HG03103 (cell line): ENCODE data around the gene PLLP.

Source experiments
- ATAC-seq: cut with Tn5 transposase; IDR thresholded peaks from one replicate; pipeline ENCODE4 v1.9.1; 2021; ENCODE audit warnings: low read depth; ENCODE audit not compliant: unreplicated experiment

Gene PLLP

DNA sequence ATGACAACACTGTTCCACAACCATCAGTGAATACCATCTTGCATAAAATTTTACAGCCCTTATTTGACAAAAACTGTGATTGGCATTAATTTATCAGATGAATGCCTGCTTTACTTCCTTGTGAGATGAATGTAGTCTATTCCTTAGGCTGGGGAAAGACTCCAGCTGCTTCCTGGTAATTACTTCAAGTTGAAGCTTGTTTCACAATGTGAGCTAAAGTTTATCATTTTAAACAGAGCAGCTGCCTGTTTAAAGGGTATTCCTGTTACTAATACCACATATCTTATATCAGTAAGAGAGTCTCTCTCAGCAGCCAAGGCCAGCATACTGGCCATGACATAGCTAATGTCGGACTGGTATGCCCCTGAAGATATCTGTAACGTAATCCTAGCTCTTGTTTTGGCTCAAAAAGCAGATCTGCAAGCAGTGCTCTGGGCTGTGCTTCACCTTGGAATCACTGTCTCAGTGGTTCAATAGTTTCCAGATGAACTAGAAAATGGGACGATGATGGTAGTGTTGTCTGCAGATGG is 52.6 kb downstream of the PLLP start:
- ATAC-seq = no peak

DNA sequence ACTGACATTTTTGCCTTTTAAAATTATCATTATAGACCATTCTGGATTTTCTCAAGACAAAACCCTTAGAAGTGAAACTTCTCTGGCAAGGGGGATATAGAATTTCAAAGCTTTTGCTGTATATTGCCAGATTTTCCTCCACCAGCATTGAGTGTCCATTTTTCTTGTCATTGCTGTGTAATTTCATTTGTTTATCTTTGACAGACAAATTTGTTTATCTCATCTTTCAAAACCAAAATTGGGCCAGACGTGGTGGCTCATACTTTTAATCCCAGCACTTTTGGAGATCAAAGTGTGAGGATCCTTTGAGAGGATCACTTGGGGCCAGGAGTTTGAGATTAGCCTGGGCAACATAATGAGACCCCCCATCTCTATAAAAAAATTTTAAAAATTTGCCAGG is 55.4 kb downstream of the PLLP start:
- no peak for ATAC-seq

DNA sequence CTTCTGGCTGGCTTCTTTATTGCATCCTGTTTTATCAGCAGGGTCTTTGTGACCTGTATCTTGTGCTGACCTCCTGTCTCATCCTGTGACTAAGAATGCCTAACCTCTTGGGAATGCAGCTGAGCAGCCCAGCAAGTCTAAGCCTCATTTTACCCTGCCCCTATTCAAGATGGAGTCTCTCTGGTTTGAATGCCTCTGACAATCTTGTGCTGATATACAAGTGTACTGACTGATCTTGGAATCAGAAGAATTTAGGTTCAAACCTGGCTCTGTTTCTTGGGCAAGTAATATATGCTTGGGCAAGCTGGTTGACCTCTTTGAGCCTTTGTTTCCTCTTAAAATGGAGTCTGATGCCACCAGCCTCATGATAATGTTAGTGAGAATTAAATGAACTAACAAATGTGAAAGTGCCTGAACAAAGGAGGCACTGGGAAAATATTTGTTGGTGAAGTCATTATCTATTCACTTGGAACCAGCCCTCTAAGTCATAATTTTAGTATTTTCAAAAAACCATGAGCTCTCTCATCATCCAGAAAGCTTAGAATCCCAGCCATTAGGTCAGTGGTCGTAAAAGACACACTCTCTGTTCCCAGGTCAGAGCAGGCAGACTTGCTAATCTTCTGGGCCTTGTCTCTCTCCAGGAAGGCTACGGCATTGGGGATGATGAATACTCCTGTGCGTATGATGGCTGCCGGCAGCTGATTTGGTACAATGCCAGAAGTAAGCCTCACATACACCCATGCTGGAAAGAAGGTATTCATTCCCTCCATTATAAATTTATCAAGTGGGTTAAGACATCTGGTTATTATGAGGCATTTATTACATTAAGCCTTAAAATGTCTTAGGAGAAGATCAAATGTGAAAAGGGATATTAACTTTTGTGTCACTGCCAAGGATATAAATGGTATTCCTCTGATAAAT is 57.5 kb downstream of the PLLP start:
- ATAC-seq = no peak

DNA sequence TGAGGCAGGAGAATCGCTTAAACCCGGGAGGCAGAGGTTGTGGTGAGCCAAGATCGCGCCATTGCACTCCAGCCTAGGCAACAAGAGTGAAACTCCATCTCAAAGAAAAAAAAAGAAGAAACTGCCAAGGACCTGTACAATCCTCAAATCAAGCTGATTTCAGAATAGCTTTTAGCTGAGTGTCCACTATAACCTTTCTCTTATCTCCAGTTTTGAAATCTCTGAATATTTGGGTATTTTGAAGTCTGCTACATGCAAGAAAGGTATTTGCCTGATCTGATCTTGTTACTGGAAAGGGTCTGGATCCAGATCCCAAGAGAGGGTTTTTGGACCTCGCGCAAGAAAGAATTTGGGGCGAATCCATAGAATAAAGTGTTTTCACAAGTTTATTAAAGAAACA is 58.5 kb downstream of the PLLP start:
- no peak for ATAC-seq

DNA sequence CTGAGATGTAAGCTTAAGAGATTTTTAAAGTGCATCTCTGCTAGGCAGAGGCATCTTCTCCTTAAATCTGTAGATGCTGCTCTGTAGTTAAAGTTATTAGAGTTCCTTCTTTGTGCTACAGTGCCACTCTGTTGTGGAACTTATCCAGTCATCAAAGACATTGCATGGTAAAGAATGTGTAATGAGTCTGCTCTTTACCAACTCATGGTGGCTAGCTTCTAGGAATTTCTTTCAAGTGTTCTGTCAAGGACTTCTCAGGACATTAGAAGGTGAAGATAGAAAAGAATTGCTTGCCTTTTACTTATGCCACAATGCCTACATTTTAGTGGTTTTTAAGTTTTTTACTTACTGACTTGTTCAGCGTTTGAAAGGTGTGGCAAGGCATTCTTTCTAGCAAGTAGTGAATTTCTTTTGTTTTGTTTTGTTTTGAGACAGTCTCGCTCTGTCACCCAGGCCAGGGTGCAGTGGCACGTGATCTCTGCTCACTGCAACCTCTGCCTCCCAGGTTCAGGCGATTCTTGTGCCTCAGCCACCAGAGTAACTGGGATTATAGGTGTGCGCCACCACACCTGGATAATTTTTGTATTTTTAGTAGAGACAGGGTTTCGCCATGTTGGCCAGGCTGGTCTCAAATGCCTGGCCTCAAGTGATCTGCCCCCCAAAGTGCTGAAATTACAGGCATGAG is 59.7 kb downstream of the PLLP start:
- no peak for ATAC-seq

DNA sequence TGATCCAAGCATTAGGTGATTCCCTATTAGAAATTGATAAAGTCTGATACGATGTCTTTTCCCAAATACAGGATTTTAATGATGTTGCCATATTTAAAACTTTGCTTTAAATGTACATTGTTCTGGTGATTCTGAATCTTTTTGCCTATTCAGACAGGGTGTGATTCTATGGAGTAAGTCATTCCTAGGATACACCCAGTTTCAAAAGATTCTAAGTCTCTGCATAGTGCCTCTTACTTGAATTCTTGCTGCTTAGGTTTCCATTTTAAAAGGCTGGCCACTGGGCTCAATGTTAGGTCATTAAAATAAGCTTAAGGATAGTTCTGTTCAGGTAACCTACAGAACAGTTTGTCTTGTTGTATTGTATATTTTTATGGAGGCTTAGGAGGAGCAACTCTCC is 61.4 kb downstream of the PLLP start:
- ATAC-seq = no peak

DNA sequence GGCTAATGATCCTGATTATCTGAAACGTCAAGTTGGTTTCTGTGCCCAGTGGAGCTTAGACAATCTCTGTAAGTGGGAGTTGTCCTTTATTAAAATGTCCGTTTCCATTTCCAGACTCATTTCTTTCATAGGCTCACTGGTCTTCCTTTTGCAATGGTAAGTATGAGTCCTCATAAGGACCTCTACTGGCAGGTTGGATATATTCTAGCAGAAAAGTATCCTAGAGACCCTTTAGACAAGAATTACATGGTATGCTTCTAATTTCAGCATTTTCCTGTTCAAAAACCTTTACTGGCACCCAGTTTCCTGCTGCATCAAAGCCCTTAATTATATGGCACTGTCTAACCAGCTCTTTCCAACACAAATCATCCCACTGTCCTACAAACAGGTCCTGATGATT is 67.5 kb downstream of the PLLP start:
- ATAC-seq = no peak

DNA sequence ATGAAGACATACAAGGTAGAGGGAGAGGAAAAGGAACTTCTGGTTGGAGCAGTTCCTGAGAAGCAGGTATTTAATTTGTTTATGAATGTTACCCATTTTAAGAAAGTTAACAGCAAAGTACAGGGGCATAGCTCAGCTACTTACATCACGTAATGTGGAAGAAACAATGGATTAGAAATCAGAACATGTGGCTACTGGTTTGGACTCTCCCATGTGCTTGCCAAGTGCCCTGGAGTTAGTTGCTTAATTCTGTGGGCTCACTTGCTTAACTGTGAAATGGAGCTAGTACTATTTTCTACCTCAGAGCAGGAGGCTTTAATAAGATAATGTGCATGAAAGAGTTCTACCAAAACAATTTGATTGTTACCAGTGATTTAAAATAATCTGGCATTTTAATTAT is 71.0 kb downstream of the PLLP start:
- no peak for ATAC-seq

DNA sequence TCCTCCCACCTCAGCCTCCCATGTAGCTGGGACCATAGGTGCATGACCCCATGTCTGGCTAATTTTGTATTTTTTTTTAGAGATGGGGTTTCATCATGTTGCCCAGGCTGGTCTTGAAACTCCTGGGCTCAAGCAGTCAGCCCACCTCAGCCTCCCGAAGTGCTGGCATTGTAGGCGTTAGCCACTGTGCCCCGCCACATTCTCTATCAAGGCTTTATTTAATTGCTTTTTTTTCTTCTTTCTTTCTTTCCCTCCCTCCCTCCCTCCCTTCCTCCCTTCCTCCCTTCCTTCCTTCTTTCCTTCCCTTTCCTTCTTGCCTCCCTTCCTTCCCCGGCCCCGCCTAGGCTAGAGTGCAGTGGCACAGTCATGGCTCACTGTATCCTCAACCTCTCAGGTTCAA is 74.7 kb downstream of the PLLP start:
- ATAC-seq = no peak

DNA sequence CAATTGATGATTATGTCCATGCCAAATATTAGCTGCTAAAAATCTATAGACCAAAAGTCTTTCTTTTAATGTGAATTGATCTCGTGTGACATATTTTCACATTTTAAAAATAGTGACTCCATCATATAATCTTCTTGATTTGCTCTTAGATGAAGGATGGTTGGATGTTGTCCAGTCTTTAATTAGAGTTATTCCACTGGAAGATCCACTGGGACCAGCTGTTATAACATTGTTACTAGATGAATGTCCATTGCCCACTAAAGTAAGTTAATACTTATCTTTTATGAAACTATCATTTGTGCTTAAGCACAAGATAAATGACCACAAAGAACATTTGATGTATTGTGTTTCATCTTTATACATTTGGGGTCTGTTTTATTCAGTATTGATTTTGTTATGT is 75.5 kb downstream of the PLLP start:
- no peak for ATAC-seq
